Endodermal cell (in vitro differentiated cells): ENCODE measurements around the gene EPHA5. TPM values are rescaled to one million over a fixed set of nuclear protein-coding genes. Genes with fewer than 3 reads are reported as not detected.

Experiments used
- DNase-seq: peaks from one replicate; pipeline ENCODE4 v3.0.0-alpha.2; 2017
- H3K27ac ChIP-seq: 2 replicates; pipeline ENCODE4 v1.5.1; 2013; ENCODE audit warnings: mild to moderate bottlenecking, low read depth, low read length, moderate library complexity
- H3K27me3 ChIP-seq: 2 replicates; pipeline ENCODE4 v1.6.1; 2013; ENCODE audit warnings: mild to moderate bottlenecking, low read length, moderate library complexity; ENCODE audit not compliant: insufficient read depth, control insufficient read depth, poor library complexity, severe bottlenecking
- H3K36me3 ChIP-seq: 2 replicates; pipeline ENCODE4 v1.7.0; 2013; ENCODE audit warnings: mild to moderate bottlenecking, low read length, moderate library complexity; ENCODE audit not compliant: control insufficient read depth, insufficient read depth
- H3K4me1 ChIP-seq: one replicate; pipeline ENCODE4 v1.7.0; 2013; ENCODE audit warnings: low read length; ENCODE audit not compliant: control insufficient read depth, insufficient read depth
- H3K4me3 ChIP-seq: 2 replicates; pipeline ENCODE4 v1.5.1; 2013; ENCODE audit warnings: mild to moderate bottlenecking, low read length, moderate library complexity
- H3K9ac ChIP-seq: 2 replicates; pipeline ENCODE4 v1.6.1; 2013; ENCODE audit warnings: mild to moderate bottlenecking, low read length, moderate library complexity; ENCODE audit not compliant: poor library complexity, severe bottlenecking; ENCODE audit errors: extremely low read depth
- H3K9me3 ChIP-seq: 2 replicates; pipeline ENCODE4 v1.6.1; 2013; ENCODE audit warnings: mild to moderate bottlenecking, low read length, moderate library complexity; ENCODE audit not compliant: control insufficient read depth
- H3K27ac Mint-ChIP-seq: 2 replicates; pipeline ENCODE4 v1.8.0; 2020; ENCODE audit warnings: mixed read lengths
- H3K27me3 Mint-ChIP-seq: 2 replicates; pipeline ENCODE4 v1.8.0; 2021; ENCODE audit warnings: mild to moderate bottlenecking, mixed read lengths; ENCODE audit not compliant: insufficient read depth
- H3K36me3 Mint-ChIP-seq: 2 replicates; pipeline ENCODE4 v1.8.0; 2020; ENCODE audit warnings: low read depth, mixed read lengths
- H3K4me1 Mint-ChIP-seq: 2 replicates; pipeline ENCODE4 v1.8.0; 2020; ENCODE audit warnings: mixed read lengths
- H3K4me3 Mint-ChIP-seq: 2 replicates; pipeline ENCODE4 v1.8.0; 2020; ENCODE audit warnings: mild to moderate bottlenecking, moderate library complexity, mixed read lengths
- H3K9me3 Mint-ChIP-seq: 2 replicates; pipeline ENCODE4 v1.8.0; 2020; ENCODE audit warnings: mild to moderate bottlenecking, mixed read lengths
- WGBS, 2 experiments: methylation state at CpG; one replicate each; pipeline versions ENCODE4 v1.1.5 to v1.1.7; 2013; ENCODE audit warnings: missing lambda C conversion rate in 2 of 2, mixed read lengths in 1 of 2; ENCODE audit not compliant: insufficient coverage in 1 of 2, insufficient read length in 1 of 2; 5-methylcytosine and 5-hydroxymethylcytosine counted together
- total RNA-seq, 2 donors: library from RNA; stranded (reverse); fragmentation: NEBNext Ultra II Directional in 1 of 2; extraction: Animal tissue kit (Norgen Biotek cat#: 25700) in 1 of 2; gene quantifications; 2 replicates in 1 of 2; 3 replicates in 1 of 2; pipeline ENCODE4 v1.2.1, GENCODE V29; 2021
- TF ChIP-seq, protein P1 (sequence below): fragments of 200-600 bp; sonication (generic); conservative IDR thresholded peaks from 2 replicates; pipeline ENCODE4 v1.5.0; 2021; ENCODE audit warnings: antibody characterized with exemption, mild to moderate bottlenecking

Gene EPHA5
- total RNA-seq, 2 donors from 2014 or later = 0.09 TPM; not detected in 1

DNA sequence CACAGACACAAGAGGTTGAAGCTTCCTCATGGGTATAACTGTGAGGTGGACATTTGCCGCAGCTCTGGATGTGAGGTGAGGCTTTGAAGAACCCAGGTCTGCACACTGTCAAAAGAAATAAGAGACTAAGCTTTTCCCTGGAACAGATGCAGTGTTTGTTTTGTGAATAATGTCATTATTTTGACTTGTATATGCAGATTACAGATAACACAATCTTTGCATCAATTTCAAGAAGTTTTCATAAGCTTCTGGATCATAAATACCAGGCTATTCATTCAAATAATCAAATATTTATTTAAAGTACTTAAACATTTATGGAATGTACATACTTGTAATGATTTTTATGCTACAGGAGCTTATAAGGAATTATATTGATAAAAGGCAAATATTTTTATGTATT, 174.8 kb downstream of the EPHA5 start:
- H3K36me3 Mint-ChIP-seq = no peaks in the 10 kb centered on the region
- no peaks in the 10 kb centered on the region for H3K36me3 ChIP-seq
- no peaks in the 10 kb centered on the region for H3K9me3 Mint-ChIP-seq
- no peaks in the 10 kb centered on the region for H3K9me3 ChIP-seq
- no peak for DNase-seq
- H3K4me3 ChIP-seq = no peak overlapping the region
- H3K27ac Mint-ChIP-seq = no peak overlapping the region
- H3K4me3 Mint-ChIP-seq = no peak overlapping the region
- TF ChIP-seq, protein P1, sequence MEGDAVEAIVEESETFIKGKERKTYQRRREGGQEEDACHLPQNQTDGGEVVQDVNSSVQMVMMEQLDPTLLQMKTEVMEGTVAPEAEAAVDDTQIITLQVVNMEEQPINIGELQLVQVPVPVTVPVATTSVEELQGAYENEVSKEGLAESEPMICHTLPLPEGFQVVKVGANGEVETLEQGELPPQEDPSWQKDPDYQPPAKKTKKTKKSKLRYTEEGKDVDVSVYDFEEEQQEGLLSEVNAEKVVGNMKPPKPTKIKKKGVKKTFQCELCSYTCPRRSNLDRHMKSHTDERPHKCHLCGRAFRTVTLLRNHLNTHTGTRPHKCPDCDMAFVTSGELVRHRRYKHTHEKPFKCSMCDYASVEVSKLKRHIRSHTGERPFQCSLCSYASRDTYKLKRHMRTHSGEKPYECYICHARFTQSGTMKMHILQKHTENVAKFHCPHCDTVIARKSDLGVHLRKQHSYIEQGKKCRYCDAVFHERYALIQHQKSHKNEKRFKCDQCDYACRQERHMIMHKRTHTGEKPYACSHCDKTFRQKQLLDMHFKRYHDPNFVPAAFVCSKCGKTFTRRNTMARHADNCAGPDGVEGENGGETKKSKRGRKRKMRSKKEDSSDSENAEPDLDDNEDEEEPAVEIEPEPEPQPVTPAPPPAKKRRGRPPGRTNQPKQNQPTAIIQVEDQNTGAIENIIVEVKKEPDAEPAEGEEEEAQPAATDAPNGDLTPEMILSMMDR = no peak
- H3K4me1 Mint-ChIP-seq = no peaks in the 10 kb centered on the region
- no peaks in the 10 kb centered on the region for H3K4me1 ChIP-seq
- no peak overlapping the region for H3K9ac ChIP-seq
- no peaks in the 10 kb centered on the region for H3K27me3 ChIP-seq
- H3K27ac ChIP-seq = no peak overlapping the region
- WGBS, 2 experiments = 90% methylated on average over 1 of the region's 1 CpG; no CpG with 5 or more reads in 1 of the 2 experiments
- H3K27me3 Mint-ChIP-seq = no peaks in the 10 kb centered on the region

DNA sequence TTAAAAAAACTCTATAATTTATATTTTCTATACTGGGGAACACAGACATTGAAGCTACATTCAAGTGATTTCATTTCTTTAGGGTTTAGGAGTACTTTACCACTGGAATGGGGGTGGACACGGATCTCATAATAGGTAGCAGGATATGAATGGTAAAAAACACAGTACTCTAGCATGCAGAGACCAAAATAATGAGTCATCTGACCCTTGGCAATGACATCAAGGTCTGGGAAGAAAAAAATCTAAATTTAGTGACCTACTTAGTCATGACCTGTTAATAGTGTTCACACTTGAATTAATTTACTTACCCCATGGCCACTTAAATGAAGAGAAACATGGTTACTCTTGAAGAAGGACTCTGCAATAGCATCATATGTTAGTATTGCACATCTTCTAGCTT, 187.9 kb downstream of the EPHA5 start:
- H3K4me1 ChIP-seq = no peaks in the 10 kb centered on the region
- 83 to 92% methylated on average over 1 of the region's 1 CpG for WGBS, 2 experiments
- H3K27ac ChIP-seq = no peak overlapping the region
- H3K4me3 Mint-ChIP-seq = no peak overlapping the region
- H3K9me3 Mint-ChIP-seq = no peaks in the 10 kb centered on the region
- H3K27me3 Mint-ChIP-seq = no peaks in the 10 kb centered on the region
- no peak overlapping the region for H3K27ac Mint-ChIP-seq
- no peaks in the 10 kb centered on the region for H3K4me1 Mint-ChIP-seq
- no peak for DNase-seq
- no peak overlapping the region for H3K9ac ChIP-seq
- H3K4me3 ChIP-seq = no peak overlapping the region
- no peaks in the 10 kb centered on the region for H3K27me3 ChIP-seq
- no peaks in the 10 kb centered on the region for H3K36me3 Mint-ChIP-seq
- H3K36me3 ChIP-seq = no peaks in the 10 kb centered on the region
- no peaks in the 10 kb centered on the region for H3K9me3 ChIP-seq
- TF ChIP-seq, protein P1 = no peak

DNA sequence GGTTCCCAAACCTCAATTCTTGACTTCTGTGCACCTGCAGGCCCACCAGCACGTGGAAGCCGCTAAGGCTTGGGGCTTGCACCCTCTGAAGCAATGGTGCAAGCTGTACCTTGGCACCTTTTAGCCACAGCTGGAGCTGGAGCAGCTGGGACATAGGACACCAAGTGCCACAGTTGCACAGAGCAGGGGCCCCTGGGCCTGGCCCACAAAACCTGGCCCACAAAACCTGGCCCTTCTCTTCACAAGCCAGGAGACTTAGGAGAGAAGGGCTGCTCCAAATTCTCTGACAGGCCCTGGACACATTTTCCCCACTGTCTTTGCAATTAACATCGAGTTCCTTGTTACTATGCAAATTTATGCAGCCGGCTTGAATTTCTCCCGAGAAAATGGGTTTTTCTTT, 197.8 kb downstream of the EPHA5 start:
- no peak for DNase-seq
- Mint-ChIP-seq H3K27ac (no peak overlapping the region), H3K36me3 (no peaks in the 10 kb centered on the region), H3K9me3 (no peaks in the 10 kb centered on the region), H3K4me1 (no peaks in the 10 kb centered on the region), H3K27me3 (no peaks in the 10 kb centered on the region), H3K4me3 (no peak overlapping the region)
- Histone ChIP-seq H3K27me3 (no peaks in the 10 kb centered on the region), H3K4me1 (no peaks in the 10 kb centered on the region), H3K27ac (no peak overlapping the region), H3K9me3 (no peaks in the 10 kb centered on the region), H3K9ac (no peak overlapping the region), H3K36me3 (no peaks in the 10 kb centered on the region), H3K4me3 (no peak overlapping the region)
- WGBS, 2 experiments = 90 to 100% methylated on average over 3 to 5 of the region's 5 CpGs
- TF ChIP-seq, protein P1 = no peak
